Keratinocyte (primary cell): Measurements from ENCODE around the gene GALNT2. TPM values are rescaled to one million over a fixed set of nuclear protein-coding genes. Genes with fewer than 3 reads are reported as not detected.

Source experiments
- DNase-seq: peaks from one replicate; pipeline ENCODE4 v3.0.0-alpha.2; 2011; ENCODE audit warnings: low read depth, missing footprints, low spot score
- FAIRE-seq: peaks from 2 replicates; lab custom pipeline; 2011; peaks lifted over from hg19 to GRCh38; lab: Jason Lieb, UNC
- H2AFZ ChIP-seq: 2 replicates; pipeline ENCODE4 v1.6.0; 2012; ENCODE audit warnings: low read length, control low read depth, inconsistent platforms; ENCODE audit not compliant: control insufficient read depth
- H3K27ac ChIP-seq: 2 replicates; pipeline ENCODE4 v1.5.1; 2011; ENCODE audit warnings: low read length; ENCODE audit not compliant: control insufficient read depth, insufficient read depth
- H3K27me3 ChIP-seq: 3 replicates; pipeline ENCODE4 v1.6.0; 2011; ENCODE audit warnings: low read length; ENCODE audit not compliant: control insufficient read depth, insufficient read depth; ENCODE audit errors: extremely low read depth
- H3K36me3 ChIP-seq, 2 experiments: 2 replicates in 1 of 2; 3 replicates in 1 of 2; pipeline ENCODE4 v1.5.1; 2011; ENCODE audit warnings: low read length in 2 of 2, mild to moderate bottlenecking in 1 of 2; ENCODE audit not compliant: control insufficient read depth in 2 of 2, insufficient read depth in 2 of 2; ENCODE audit errors: extremely low read depth in 1 of 2
- H3K4me1 ChIP-seq: 3 replicates; pipeline ENCODE4 v1.5.1; 2011; ENCODE audit warnings: low read length; ENCODE audit not compliant: control insufficient read depth, insufficient read depth; ENCODE audit errors: extremely low read depth
- H3K4me2 ChIP-seq: 3 replicates; pipeline ENCODE4 v1.6.0; 2011; ENCODE audit warnings: low read depth, low read length; ENCODE audit not compliant: control insufficient read depth, insufficient read depth; ENCODE audit errors: extremely low read depth
- H3K4me3 ChIP-seq, 3 experiments: fragments of 200-600 bp in 1 of 3; sonication (generic) in 1 of 3; 2 replicates in 2 of 3; 3 replicates in 1 of 3; pipeline ENCODE4 v1.5.1; 2011 to 2016; ENCODE audit warnings: low read length in 3 of 3, mild to moderate bottlenecking in 3 of 3, control low read depth in 2 of 3, inconsistent platforms in 1 of 3, low read depth in 1 of 3, mixed read lengths in 1 of 3, mixed run types in 1 of 3, moderate library complexity in 1 of 3; ENCODE audit not compliant: control insufficient read depth in 2 of 3, insufficient read depth in 2 of 3; ENCODE audit errors: extremely low read depth in 1 of 3
- H3K79me2 ChIP-seq: 2 replicates; pipeline ENCODE4 v1.6.0; 2012; ENCODE audit warnings: low read length; ENCODE audit not compliant: control insufficient read depth, insufficient read depth
- H3K9ac ChIP-seq: 3 replicates; pipeline ENCODE4 v1.6.0; 2011; ENCODE audit warnings: low read length; ENCODE audit not compliant: control insufficient read depth, insufficient read depth; ENCODE audit errors: extremely low read depth
- H3K9me1 ChIP-seq: 3 replicates; pipeline ENCODE4 v1.6.0; 2011; ENCODE audit warnings: low read length; ENCODE audit not compliant: control insufficient read depth, insufficient read depth; ENCODE audit errors: extremely low read depth
- H3K9me3 ChIP-seq: 2 replicates; pipeline ENCODE4 v1.5.1; 2012; ENCODE audit warnings: low read depth, low read length; ENCODE audit not compliant: control insufficient read depth
- H4K20me1 ChIP-seq: 3 replicates; pipeline ENCODE4 v1.6.0; 2011; ENCODE audit warnings: low read length; ENCODE audit not compliant: control insufficient read depth, insufficient read depth; ENCODE audit errors: extremely low read depth
- EZH2 ChIP-seq: IDR thresholded peaks from one replicate; pipeline ENCODE4 v1.6.1; 2012; ENCODE audit warnings: inconsistent platforms, mild to moderate bottlenecking, low read length, moderate library complexity
- dilution Hi-C: fragments of 300-500 bp; cut with MboI; formaldehyde crosslinking; loops from one replicate; pipeline ENCODE4 v1.7.0; 2020; ENCODE audit warnings: low sequenced_read_pairs; ENCODE audit not compliant: extremely low pct_ligation_motif_present
- polyA plus RNA-seq, 5 experiments: library from polyadenylated mRNA; depleted of rRNA in 3 of 5; stranded (reverse) in 3 of 5; stranded (forward) in 1 of 5; unstranded in 1 of 5; fragments of >200 nt; gene quantifications; 1 replicate in 1 of 5; 2 replicates in 3 of 5; 3 replicates in 1 of 5; pipeline versions ENCODE4 v1.2.1 to v1.2.3, GENCODE V29; 2011 to 2012; ENCODE audit warnings: missing spikeins in 2 of 5, low read depth in 1 of 5, low replicate concordance in 1 of 5
- TF ChIP-seq, protein P1 (sequence below), 3 experiments: IDR thresholded peaks in 1 of 3; conservative IDR thresholded peaks in 1 of 3; optimal IDR thresholded peaks in 1 of 3; 2 replicates in 2 of 3; 3 replicates in 1 of 3; pipeline versions ENCODE3 to v1.5.1; 2011; ENCODE audit warnings: low read length in 3 of 3, mild to moderate bottlenecking in 3 of 3, moderate library complexity in 2 of 3, control low read depth in 1 of 3, inconsistent platforms in 1 of 3; ENCODE audit not compliant: insufficient read depth in 2 of 3; ENCODE audit errors: extremely low read depth in 1 of 3

The GALNT2 gene
- polyA plus RNA-seq, 1 donor (not counting 4 experiments of a cell fraction or from before 2014, with no cell fraction given) = 61.7 TPM

DNA sequence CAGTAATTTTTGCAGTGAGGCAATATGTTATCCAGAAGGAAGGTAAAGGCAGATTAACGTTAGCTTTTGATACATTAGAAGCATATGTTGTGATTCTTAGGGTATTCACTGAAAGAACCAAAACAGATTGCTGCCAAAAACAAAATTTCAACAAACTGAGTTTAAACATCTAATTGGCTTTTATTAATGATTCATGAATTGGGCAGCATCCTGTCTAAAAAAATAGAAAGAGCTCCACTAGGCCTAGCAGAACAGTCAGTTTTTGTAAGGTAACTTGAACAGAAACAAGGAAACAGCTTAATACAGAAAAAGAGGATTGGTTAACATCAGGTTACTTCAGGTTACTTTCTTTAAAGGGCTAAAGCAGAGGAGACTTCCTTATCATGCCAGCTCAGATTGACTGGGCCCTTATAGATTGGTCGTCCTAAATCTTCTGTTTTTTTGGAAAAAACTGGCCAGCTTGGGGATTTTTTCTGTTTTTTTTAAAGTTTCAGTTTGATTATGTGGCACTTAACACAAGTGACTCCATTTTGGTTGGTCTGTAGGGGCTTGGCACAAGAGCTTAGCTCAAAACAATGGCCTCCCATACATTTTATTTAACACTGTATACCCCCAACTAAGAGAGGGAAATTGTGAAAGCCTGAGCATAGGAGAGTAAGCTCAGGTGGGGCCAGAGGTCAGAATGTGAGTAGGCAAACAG lies 36.8 kb upstream of the GALNT2 start:
- no peak for DNase-seq
- Histone ChIP-seq H3K27ac (no peak overlapping the region), H3K79me2 (no peaks in the 10 kb centered on the region), H3K9me3 (peaks cover 2% of the 10 kb centered on the region), H3K9me1 (no peaks in the 10 kb centered on the region), H3K4me1 (no peaks in the 10 kb centered on the region), H3K9ac (no peak overlapping the region), H3K4me2 (no peak overlapping the region), H4K20me1 (no peaks in the 10 kb centered on the region), H3K27me3 (no peaks in the 10 kb centered on the region), H3K36me3 (no peaks in the 10 kb centered on the region), H3K4me3 (no peak overlapping the region), H2AFZ (no peak overlapping the region)
- dilution Hi-C loops = no loop called here
- FAIRE-seq = peak; percentile 36
- TF ChIP-seq, protein P1, sequence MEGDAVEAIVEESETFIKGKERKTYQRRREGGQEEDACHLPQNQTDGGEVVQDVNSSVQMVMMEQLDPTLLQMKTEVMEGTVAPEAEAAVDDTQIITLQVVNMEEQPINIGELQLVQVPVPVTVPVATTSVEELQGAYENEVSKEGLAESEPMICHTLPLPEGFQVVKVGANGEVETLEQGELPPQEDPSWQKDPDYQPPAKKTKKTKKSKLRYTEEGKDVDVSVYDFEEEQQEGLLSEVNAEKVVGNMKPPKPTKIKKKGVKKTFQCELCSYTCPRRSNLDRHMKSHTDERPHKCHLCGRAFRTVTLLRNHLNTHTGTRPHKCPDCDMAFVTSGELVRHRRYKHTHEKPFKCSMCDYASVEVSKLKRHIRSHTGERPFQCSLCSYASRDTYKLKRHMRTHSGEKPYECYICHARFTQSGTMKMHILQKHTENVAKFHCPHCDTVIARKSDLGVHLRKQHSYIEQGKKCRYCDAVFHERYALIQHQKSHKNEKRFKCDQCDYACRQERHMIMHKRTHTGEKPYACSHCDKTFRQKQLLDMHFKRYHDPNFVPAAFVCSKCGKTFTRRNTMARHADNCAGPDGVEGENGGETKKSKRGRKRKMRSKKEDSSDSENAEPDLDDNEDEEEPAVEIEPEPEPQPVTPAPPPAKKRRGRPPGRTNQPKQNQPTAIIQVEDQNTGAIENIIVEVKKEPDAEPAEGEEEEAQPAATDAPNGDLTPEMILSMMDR (optimal IDR thresholded peaks at IDR 0.05 in 1 of 3, IDR thresholded peaks at IDR 0.05 in 1 of 3, conservative IDR thresholded peaks at IDR 0.05 in 1 of 3; ENCODE audit: extremely low read depth in 1 of 3, insufficient read depth in 2 of 3, low read length in 3 of 3) = no peak
- TF ChIP-seq EZH2 = no peak

DNA sequence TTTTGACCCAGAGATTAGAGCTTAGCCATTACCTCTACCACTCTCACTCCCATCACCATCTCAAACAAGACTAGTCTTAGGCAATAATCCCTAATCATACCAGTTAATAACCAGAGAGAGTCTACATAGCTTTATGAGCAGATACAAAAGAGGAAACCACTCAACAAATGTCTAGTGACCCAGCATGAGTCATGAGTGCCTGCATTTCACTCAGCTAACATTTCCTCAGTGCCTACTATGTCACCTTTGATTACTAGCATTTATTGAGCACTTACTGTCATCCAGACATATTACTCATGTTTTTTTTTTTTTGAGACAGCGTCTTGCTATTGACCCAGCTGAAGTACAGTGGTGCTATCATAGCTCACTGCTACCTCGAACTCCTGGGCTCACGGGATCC lies 35.9 kb upstream of the GALNT2 start:
- FAIRE-seq (peak; percentile 55), DNase-seq (peak; percentile 19)

More for the DNA sequence above, 35.9 kb upstream of the GALNT2 start:
- Histone ChIP-seq H3K27me3 (no peaks in the 10 kb centered on the region), H3K9ac (no peak overlapping the region), H3K36me3 (no peaks in the 10 kb centered on the region), H3K79me2 (no peaks in the 10 kb centered on the region), H3K9me1 (no peaks in the 10 kb centered on the region), H3K4me3 (no peak overlapping the region), H3K4me2 (no peak overlapping the region), H3K27ac (no peak overlapping the region), H2AFZ (no peak overlapping the region), H3K4me1 (no peaks in the 10 kb centered on the region), H4K20me1 (no peaks in the 10 kb centered on the region), H3K9me3 (peaks cover under 1% of the 10 kb centered on the region)
- TF ChIP-seq EZH2 = no peak
- TF ChIP-seq, protein P1 (optimal IDR thresholded peaks at IDR 0.05 in 1 of 3, IDR thresholded peaks at IDR 0.05 in 1 of 3, conservative IDR thresholded peaks at IDR 0.05 in 1 of 3; ENCODE audit: extremely low read depth in 1 of 3, insufficient read depth in 2 of 3, low read length in 3 of 3) = no peak
- dilution Hi-C loops = no loop called here
